Tibial nerve (tissue), 4 donors: ENCODE results near the gene CHTF8. TPM values are rescaled to one million over a fixed set of nuclear protein-coding genes. Genes with fewer than 3 reads are reported as not detected.

Source experiments
- DNase-seq, 2 donors: peaks; one replicate each; pipeline ENCODE4 v3.0.0-alpha.2; 2019; ENCODE audit warnings: low spot score in 2 of 2
- H3K27ac ChIP-seq, 4 donors: fragments of 200-600 bp; sonication (generic) in 3 of 4; one replicate each; pipeline ENCODE4 v1.5.1; 2017 to 2019; ENCODE audit warnings: mild to moderate bottlenecking in 1 of 4
- H3K27me3 ChIP-seq, 2 donors: fragments of 200-600 bp; sonication (generic) in 1 of 2; one replicate each; pipeline versions ENCODE4 v1.5.1 to v1.6.0; 2017 to 2019
- H3K36me3 ChIP-seq, 3 donors: fragments of 200-600 bp; sonication (generic); one replicate each; pipeline ENCODE4 v1.5.1; 2018 to 2019
- H3K4me1 ChIP-seq, 4 donors: fragments of 200-600 bp; sonication (generic) in 3 of 4; one replicate each; pipeline ENCODE4 v1.5.1; 2017 to 2019
- H3K4me3 ChIP-seq, 4 donors: fragments of 200-600 bp; sonication (generic) in 3 of 4; one replicate each; pipeline ENCODE4 v1.5.1; 2017 to 2019; ENCODE audit warnings: mild to moderate bottlenecking in 1 of 4, moderate library complexity in 1 of 4
- H3K9me3 ChIP-seq, 4 donors: fragments of 200-600 bp; sonication (generic) in 3 of 4; one replicate each; pipeline ENCODE4 v1.5.1; 2017 to 2019
- CTCF ChIP-seq, 5 experiments: fragments of 200-600 bp in 3 of 5; fragments of 450-650 bp in 2 of 5; sonication (generic) in 3 of 5; IDR thresholded peaks; one replicate each; pipeline ENCODE4 v1.5.1; 2016 to 2019; ENCODE audit warnings: antibody characterized with exemption in 5 of 5, mild to moderate bottlenecking in 3 of 5, moderate library complexity in 2 of 5
- EP300 ChIP-seq, 2 donors: sonication (generic); formaldehyde crosslinking; IDR thresholded peaks; one replicate each; pipeline ENCODE4 v1.6.1; 2017; ENCODE audit warnings: antibody characterized with exemption in 2 of 2, mild to moderate bottlenecking in 1 of 2
- POLR2A ChIP-seq, 2 donors: fragments of 450-650 bp; IDR thresholded peaks; one replicate each; pipeline ENCODE4 v1.6.1; 2017; ENCODE audit warnings: antibody characterized with exemption in 2 of 2, mild to moderate bottlenecking in 2 of 2, moderate library complexity in 2 of 2
- WGBS, 2 donors: methylation state at CpG; one replicate each; pipeline ENCODE4 v1.1.5; 2018; 5-methylcytosine and 5-hydroxymethylcytosine counted together
- total RNA-seq, 4 donors: library from RNA; depleted of rRNA; stranded (reverse); fragments of >200 nt; gene quantifications; one replicate each; pipeline ENCODE4 v1.1.0, GENCODE V29; 2016

CHTF8 gene
- total RNA-seq, 4 donors from 2014 or later: 58.8 to 99.0 (median 76.5) TPM

GRCh38 chr16:69171325-69172084, 39.1 kb upstream of the CHTF8 start:
- TF ChIP-seq EP300 (IDR thresholded peaks at IDR 0.05) (peak in 1 of 2 donors; percentile 9), POLR2A (IDR thresholded peaks at IDR 0.05) (no peak)
- no peak for DNase-seq
- no peaks in the 10 kb centered on the region for H3K9me3 ChIP-seq
- no peak overlapping the region for H3K4me3 ChIP-seq
- no peaks in the 10 kb centered on the region for H3K27me3 ChIP-seq
- peaks cover 0 to 30% (median 0%) of the 10 kb centered on the region in 3 donors for H3K36me3 ChIP-seq
- peak overlapping the region in 3 of 4 donors; percentile 69 to 93 (median 80) for H3K27ac ChIP-seq
- 14 to 15% methylated on average over 6 of the region's 6 CpGs for WGBS, 2 donors
- H3K4me1 ChIP-seq: peaks cover 0 to 51% (median 30%) of the 10 kb centered on the region in 4 donors

- Histone ChIP-seq H3K27me3 (no peaks in the 10 kb centered on the region), H3K9me3 (no peaks in the 10 kb centered on the region), H3K4me3 (no peak overlapping the region), H3K36me3 (peaks cover 0 to 47% (median 0%) of the 10 kb centered on the region in 3 donors), H3K4me1 (peaks cover 0 to 44% (median 24%) of the 10 kb centered on the region in 4 donors), H3K27ac (peak overlapping the region in 1 of 4 donors; percentile 6)
- DNase-seq: no peak
- no peak for TF ChIP-seq POLR2A (IDR thresholded peaks at IDR 0.05)
- no peak for TF ChIP-seq EP300 (IDR thresholded peaks at IDR 0.05)
- no peak for TF ChIP-seq CTCF (IDR thresholded peaks at IDR 0.05)
- 76 to 77% methylated on average over 6 of the region's 6 CpGs for WGBS, 2 donors
Observed at GRCh38 chr16:69169607-69170352, 37.4 kb upstream of the CHTF8 start.

- H3K36me3 ChIP-seq: peaks cover 0 to 53% (median 0%) of the 10 kb centered on the region in 3 donors
- no peaks in the 10 kb centered on the region for H3K27me3 ChIP-seq
- peak overlapping the region in 1 of 4 donors; percentile 5 for H3K27ac ChIP-seq
- TF ChIP-seq CTCF (IDR thresholded peaks at IDR 0.05): no peak
- no peak for TF ChIP-seq POLR2A (IDR thresholded peaks at IDR 0.05)
- TF ChIP-seq EP300 (IDR thresholded peaks at IDR 0.05): no peak
- WGBS, 2 donors: 74 to 79% methylated on average over 4 of the region's 4 CpGs
- no peak for DNase-seq
- H3K9me3 ChIP-seq: no peaks in the 10 kb centered on the region
- peaks cover 0 to 36% (median 19%) of the 10 kb centered on the region in 4 donors for H3K4me1 ChIP-seq
- no peak overlapping the region for H3K4me3 ChIP-seq
Observed at GRCh38 chr16:69169051-69169450, 36.7 kb upstream of the CHTF8 start.

GRCh38 chr16:69166946-69167930, 34.9 kb upstream of the CHTF8 start:
- 78 to 81% methylated on average over 7 of the region's 7 CpGs for WGBS, 2 donors
- H3K27ac ChIP-seq: no peak overlapping the region
- no peaks in the 10 kb centered on the region for H3K27me3 ChIP-seq
- peaks cover 0 to 22% (median 10%) of the 10 kb centered on the region in 4 donors for H3K4me1 ChIP-seq
- no peak overlapping the region for H3K4me3 ChIP-seq
- TF ChIP-seq EP300 (IDR thresholded peaks at IDR 0.05): no peak
- TF ChIP-seq POLR2A (IDR thresholded peaks at IDR 0.05): no peak
- TF ChIP-seq CTCF (IDR thresholded peaks at IDR 0.05): no peak
- no peaks in the 10 kb centered on the region for H3K9me3 ChIP-seq
- DNase-seq: no peak
- peaks cover 0 to 71% (median 0%) of the 10 kb centered on the region in 3 donors for H3K36me3 ChIP-seq
